ENCODE data around the gene BDH1. TPM values are rescaled to one million over a fixed set of nuclear protein-coding genes. Genes with fewer than 3 reads are reported as not detected.

BDH1 gene
- total RNA-seq, 1 donor from 2014 or later = 40.9 TPM

DNA sequence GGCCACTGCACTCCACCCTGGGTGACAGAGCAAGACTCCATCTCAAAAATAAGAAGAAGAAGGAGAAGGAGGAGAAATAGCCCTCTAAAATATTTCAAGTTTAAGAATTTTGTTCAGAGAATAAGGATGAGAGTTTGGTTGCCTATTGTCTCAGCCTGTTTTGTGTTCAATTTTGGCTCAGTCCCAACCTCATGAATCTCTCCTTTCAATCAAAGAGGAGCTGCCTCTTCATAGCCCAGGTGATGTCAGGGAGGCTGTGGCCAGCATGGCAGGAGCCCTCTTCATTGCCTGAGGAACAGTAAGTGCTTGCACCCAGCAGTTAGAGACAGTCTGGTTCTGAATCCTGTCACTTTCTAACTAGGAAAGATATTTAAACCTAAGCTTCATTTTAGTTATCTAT is 55.0 kb downstream of the BDH1 start:
- TF ChIP-seq, protein P1, sequence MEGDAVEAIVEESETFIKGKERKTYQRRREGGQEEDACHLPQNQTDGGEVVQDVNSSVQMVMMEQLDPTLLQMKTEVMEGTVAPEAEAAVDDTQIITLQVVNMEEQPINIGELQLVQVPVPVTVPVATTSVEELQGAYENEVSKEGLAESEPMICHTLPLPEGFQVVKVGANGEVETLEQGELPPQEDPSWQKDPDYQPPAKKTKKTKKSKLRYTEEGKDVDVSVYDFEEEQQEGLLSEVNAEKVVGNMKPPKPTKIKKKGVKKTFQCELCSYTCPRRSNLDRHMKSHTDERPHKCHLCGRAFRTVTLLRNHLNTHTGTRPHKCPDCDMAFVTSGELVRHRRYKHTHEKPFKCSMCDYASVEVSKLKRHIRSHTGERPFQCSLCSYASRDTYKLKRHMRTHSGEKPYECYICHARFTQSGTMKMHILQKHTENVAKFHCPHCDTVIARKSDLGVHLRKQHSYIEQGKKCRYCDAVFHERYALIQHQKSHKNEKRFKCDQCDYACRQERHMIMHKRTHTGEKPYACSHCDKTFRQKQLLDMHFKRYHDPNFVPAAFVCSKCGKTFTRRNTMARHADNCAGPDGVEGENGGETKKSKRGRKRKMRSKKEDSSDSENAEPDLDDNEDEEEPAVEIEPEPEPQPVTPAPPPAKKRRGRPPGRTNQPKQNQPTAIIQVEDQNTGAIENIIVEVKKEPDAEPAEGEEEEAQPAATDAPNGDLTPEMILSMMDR (IDR thresholded peaks at IDR 0.05) = no peak
- Mint-ChIP-seq H3K4me3 (no peak overlapping the region), H3K27ac (no peak overlapping the region), H3K36me3 (ENCODE audit: low read depth) (no peaks in the 10 kb centered on the region), H3K4me1 (no peaks in the 10 kb centered on the region), H3K27me3 (no peaks in the 10 kb centered on the region), H3K9me3 (no peaks in the 10 kb centered on the region)
- CTCF ChIA-PET = interaction anchor here (0.9 to 2.4 kb wide), 2 partner anchors 244 to 276 kb away, joined by 4 to 20 read pairs; no protein-coding TSS in a partner anchor
- ATAC-seq (ENCODE audit: low read depth) (no peak), DNase-seq (no peak)
- POLR2A ChIA-PET = no interaction called here
- intact Hi-C loops (cut with micrococcal nuclease) = no loop called here

DNA sequence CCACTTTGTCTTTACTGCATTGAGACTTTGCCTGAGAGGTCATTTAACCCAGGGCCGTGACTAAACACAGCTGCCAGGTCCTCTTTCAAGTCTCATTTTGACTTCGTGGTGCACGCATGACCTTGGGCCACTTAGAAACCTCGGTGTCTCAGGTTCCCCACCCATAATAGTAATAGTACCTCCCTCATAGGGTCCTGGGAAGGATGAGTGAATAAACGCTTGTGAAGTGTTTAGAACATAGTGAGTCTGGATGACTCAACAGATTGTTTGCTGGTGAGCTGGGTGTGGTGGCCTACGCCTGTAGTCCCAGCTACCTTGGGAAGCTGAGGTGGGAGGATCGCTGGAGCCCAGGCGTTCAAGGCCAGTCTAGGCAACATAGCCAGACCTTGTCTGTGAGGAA is 56.3 kb downstream of the BDH1 start:
- CTCF ChIA-PET = interaction anchor here (0.8 kb wide), 1 partner anchor 243 kb away, joined by 4 read pairs; no protein-coding TSS in a partner anchor
- TF ChIP-seq, protein P1 (IDR thresholded peaks at IDR 0.05) = no peak
- no peaks in the 10 kb centered on the region for H3K36me3 Mint-ChIP-seq (ENCODE audit: low read depth)
- H3K4me3 Mint-ChIP-seq = no peak overlapping the region
- no peak for DNase-seq
- no peak for ATAC-seq (ENCODE audit: low read depth)
- H3K27ac Mint-ChIP-seq = no peak overlapping the region
- H3K27me3 Mint-ChIP-seq = peaks cover 2% of the 10 kb centered on the region
- H3K9me3 Mint-ChIP-seq = no peaks in the 10 kb centered on the region
- peaks cover 5% of the 10 kb centered on the region for H3K4me1 Mint-ChIP-seq
- POLR2A ChIA-PET = no interaction called here
- intact Hi-C loops (cut with micrococcal nuclease) = no loop called here

DNA sequence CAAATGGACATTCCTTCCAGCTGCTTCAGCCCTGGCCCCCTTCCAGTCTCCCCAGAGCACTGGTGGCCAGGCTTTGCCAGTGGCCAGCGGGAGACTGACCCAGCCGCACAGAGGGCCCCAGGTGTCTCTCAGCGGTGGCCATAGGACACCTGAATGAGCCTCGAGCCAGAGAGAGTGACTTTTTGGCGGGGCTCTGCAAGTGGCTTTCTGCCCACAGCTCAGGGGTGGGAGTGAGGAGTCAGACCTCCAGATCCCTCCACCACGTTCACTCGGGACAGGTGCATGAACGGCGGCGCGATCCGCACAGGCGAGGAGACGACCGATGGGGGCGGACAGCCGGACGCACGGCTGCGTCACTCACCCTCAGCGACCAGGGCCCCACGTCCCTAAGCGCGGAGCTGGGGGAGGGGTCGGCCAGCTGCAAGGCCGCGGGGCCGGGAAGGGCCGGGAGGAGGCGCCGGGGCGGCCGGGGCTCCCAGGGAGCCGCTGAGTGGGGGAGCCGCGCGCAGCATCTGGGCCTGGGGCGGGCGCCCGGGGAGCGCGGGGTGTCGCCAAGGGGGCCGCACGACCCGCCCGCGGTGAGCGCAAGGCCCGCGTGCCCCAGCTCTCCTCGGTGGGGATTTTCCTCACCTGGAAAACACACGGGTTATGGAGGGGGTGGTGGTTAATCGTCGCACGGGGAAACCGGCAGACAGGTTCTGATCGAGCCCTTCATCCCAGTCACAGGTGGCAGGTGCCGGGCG is 57.1 kb downstream of the BDH1 start:
- H3K9me3 Mint-ChIP-seq = no peaks in the 10 kb centered on the region
- H3K36me3 Mint-ChIP-seq (ENCODE audit: low read depth) = no peaks in the 10 kb centered on the region
- TF ChIP-seq, protein P1 (IDR thresholded peaks at IDR 0.05) = no peak
- H3K27me3 Mint-ChIP-seq = peaks cover 6% of the 10 kb centered on the region
- intact Hi-C loops (cut with micrococcal nuclease) = no loop called here
- DNase-seq (no peak), ATAC-seq (ENCODE audit: low read depth) (no peak)
- H3K4me1 Mint-ChIP-seq = peaks cover 5% of the 10 kb centered on the region
- POLR2A ChIA-PET = no interaction called here
- CTCF ChIA-PET = no interaction called here
- H3K4me3 Mint-ChIP-seq = no peak overlapping the region
- no peak overlapping the region for H3K27ac Mint-ChIP-seq

DNA sequence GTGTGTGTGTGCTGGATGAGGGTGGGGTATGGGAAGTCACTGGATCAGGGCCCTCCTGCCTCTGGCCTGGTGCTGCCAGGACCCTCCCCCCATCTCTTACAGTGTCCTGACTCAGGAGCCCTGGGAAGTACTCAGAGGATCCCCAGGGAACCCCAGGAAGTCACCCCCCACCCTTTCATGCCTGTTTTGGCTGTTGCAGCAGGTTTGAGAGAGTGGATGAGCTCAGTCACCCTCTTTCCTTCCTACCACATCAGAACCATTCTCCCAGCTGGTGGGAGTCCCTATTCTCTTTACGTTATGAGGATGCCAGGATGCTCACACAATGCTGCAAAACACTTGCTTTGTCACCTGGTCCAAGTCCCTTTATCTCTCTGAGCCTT is 59.0 kb downstream of the BDH1 start:
- intact Hi-C loops (cut with micrococcal nuclease) = no loop called here
- Mint-ChIP-seq H3K27me3 (peaks cover 6% of the 10 kb centered on the region), H3K4me1 (peaks cover 5% of the 10 kb centered on the region), H3K9me3 (no peaks in the 10 kb centered on the region), H3K4me3 (no peak overlapping the region), H3K27ac (no peak overlapping the region), H3K36me3 (ENCODE audit: low read depth) (no peaks in the 10 kb centered on the region)
- no peak for ATAC-seq (ENCODE audit: low read depth)
- DNase-seq = no peak
- ChIA-PET CTCF (interaction anchor here (0.7 kb wide), 1 partner anchor 94 kb away, joined by 3 read pairs; no protein-coding TSS in a partner anchor), POLR2A (no interaction called here)
- TF ChIP-seq, protein P1 (IDR thresholded peaks at IDR 0.05) = no peak

DNA sequence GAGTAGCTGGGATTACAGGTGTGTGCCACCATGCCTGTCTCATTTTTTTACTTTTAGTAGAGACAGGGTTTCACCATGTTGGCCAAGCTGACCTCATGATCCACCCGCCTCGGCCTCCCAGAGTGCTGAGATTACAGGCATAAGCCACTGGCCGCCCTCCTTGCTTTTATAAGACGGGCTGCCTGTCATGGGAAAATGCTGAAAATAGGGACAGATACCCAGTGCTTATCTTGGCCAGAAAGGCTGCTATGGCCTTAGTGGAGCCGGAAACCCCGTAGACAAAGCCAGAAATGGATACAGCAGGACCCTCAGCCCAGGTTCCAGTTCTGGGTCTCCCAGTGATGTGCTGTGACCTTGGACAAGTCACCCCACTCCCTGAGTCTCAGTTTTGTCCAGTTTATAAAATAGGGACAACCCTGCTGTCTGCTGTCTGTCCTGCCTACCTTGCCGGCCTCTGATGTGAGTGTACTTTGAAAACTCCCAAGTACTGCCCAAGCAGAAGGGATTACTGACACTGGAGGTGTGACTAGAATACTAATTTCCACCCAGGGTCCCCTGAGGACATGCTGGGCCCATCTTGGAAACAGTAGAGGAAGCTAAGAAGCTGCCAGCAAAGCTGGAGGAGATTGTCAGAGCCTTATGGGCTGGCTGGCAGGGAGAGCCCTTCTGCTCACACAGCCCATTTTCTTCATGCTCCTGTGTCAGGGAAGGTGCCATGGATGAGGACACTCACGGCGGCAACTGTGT is 59.6 kb downstream of the BDH1 start:
- Mint-ChIP-seq H3K27me3 (peaks cover 6% of the 10 kb centered on the region), H3K27ac (no peak overlapping the region), H3K4me1 (peaks cover 5% of the 10 kb centered on the region), H3K4me3 (no peak overlapping the region), H3K36me3 (ENCODE audit: low read depth) (no peaks in the 10 kb centered on the region), H3K9me3 (no peaks in the 10 kb centered on the region)
- ChIA-PET CTCF (interaction anchor here (0.7 kb wide), 1 partner anchor 93 kb away, joined by 3 read pairs; no protein-coding TSS in a partner anchor), POLR2A (no interaction called here)
- TF ChIP-seq, protein P1 (IDR thresholded peaks at IDR 0.05) = no peak
- ATAC-seq (ENCODE audit: low read depth) (no peak), DNase-seq (no peak)
- intact Hi-C loops (cut with micrococcal nuclease) = no loop called here

Measured in activated B cell treated with CpG ODN at 0.5 μM for 24 hours (primary cell).